ENCODE measurements around the gene CDH8.
"Not testable (repeated sequence)": the region's sequence is repeated elsewhere in the genome, so short reads cannot be mapped to it uniquely, and the experiment has no call there.

The CDH8 gene

DNA sequence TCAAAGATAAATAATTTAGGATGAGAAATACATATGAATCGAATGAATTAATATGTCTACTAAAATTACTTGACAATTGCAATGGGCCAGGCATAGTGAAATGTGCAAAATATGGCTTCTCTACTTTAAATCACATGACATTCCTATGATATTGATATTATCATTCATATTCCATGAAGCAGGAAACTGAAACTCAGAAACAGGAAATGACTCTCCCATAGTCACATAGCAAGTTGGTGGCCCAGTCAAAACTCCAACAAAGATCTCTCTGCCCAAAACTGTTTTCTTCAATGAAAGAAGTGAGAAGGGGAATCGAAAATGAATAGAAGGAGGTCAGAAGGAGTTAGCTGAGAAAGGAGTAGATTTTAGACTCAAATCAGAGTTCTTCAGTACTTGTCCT lies 272.2 kb downstream of the CDH8 start:
- H3K9me3 ChIP-seq (ENCODE audit: control insufficient read depth in 2 of 2, low read length in 2 of 2): peaks cover 0 to 3% of the 10 kb centered on the region in 2 donors
- H3K27ac ChIP-seq (ENCODE audit: low read depth in 2 of 2, low read length in 2 of 2): no peak overlapping the region
- H3K27me3 ChIP-seq (ENCODE audit: control insufficient read depth in 2 of 2, insufficient read depth in 2 of 2, low read length in 2 of 2): no peaks in the 10 kb centered on the region
- no peaks in the 10 kb centered on the region for H3K4me1 ChIP-seq (ENCODE audit: control insufficient read depth in 2 of 2, insufficient read depth in 2 of 2, low read length in 2 of 2)
- H3K36me3 ChIP-seq (ENCODE audit: control insufficient read depth in 2 of 2, insufficient read depth in 2 of 2, low read length in 2 of 2): no peaks in the 10 kb centered on the region
- no peak overlapping the region for H3K4me3 ChIP-seq (ENCODE audit: low read length in 2 of 2)
- no peak overlapping the region for H3K9ac ChIP-seq (ENCODE audit: low read depth in 1 of 2, low read length in 2 of 2)

DNA sequence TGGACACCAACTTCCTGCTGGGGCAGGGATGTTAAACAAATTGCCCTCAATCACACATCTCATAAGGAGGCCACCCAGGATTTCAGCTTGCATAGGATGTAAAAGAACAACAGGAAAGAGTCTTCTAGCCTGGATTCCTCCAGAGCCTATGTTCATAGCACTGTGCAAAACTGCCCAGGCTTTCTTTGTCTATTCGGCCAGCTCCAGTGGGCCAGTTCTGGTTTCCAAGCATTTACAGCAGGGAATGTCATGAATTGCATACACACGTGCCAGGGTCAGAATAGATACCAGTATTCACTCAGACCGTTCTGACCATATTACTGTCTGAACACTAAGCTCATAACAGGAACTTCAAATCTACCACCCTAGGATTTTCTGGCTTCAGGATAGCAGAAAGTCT lies 273.2 kb downstream of the CDH8 start:
- Histone ChIP-seq H3K27ac (ENCODE audit: low read depth in 2 of 2, low read length in 2 of 2) (no peak overlapping the region), H3K9ac (ENCODE audit: low read depth in 1 of 2, low read length in 2 of 2) (no peak overlapping the region), H3K27me3 (ENCODE audit: control insufficient read depth in 2 of 2, insufficient read depth in 2 of 2, low read length in 2 of 2) (no peaks in the 10 kb centered on the region), H3K4me3 (ENCODE audit: low read length in 2 of 2) (no peak overlapping the region), H3K36me3 (ENCODE audit: control insufficient read depth in 2 of 2, insufficient read depth in 2 of 2, low read length in 2 of 2) (no peaks in the 10 kb centered on the region), H3K4me1 (ENCODE audit: control insufficient read depth in 2 of 2, insufficient read depth in 2 of 2, low read length in 2 of 2) (no peaks in the 10 kb centered on the region), H3K9me3 (ENCODE audit: control insufficient read depth in 2 of 2, low read length in 2 of 2) (peaks cover 0 to 3% of the 10 kb centered on the region in 2 donors)

DNA sequence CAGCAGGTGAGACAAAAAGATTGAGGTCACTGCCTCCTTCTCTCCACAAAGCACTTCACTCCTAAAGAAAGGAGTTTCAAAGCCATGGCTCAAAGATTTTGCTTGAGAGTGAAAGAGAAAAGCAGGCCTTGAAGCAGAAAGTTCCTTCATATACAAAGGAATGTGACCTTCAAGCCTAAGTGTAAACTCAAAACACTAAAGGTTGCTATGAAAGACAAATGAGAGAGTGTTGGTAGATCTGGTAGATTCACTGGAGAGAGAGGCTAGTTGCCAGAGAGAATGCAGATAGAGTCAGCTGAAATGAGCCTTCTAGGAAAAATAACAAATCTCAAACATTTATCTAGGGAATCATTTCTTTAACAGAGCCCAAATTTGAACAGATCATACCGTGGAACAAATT lies 305.2 kb downstream of the CDH8 start:
- Histone ChIP-seq H3K4me1 (ENCODE audit: control insufficient read depth in 2 of 2, insufficient read depth in 2 of 2, low read length in 2 of 2) (no peaks in the 10 kb centered on the region), H3K27me3 (ENCODE audit: control insufficient read depth in 2 of 2, insufficient read depth in 2 of 2, low read length in 2 of 2) (no peaks in the 10 kb centered on the region), H3K9ac (ENCODE audit: low read depth in 1 of 2, low read length in 2 of 2) (no peak overlapping the region), H3K27ac (ENCODE audit: low read depth in 2 of 2, low read length in 2 of 2) (no peak overlapping the region), H3K9me3 (ENCODE audit: control insufficient read depth in 2 of 2, low read length in 2 of 2) (peaks cover 2 to 4% of the 10 kb centered on the region in 2 donors), H3K4me3 (ENCODE audit: low read length in 2 of 2) (no peak overlapping the region), H3K36me3 (ENCODE audit: control insufficient read depth in 2 of 2, insufficient read depth in 2 of 2, low read length in 2 of 2) (no peaks in the 10 kb centered on the region)

DNA sequence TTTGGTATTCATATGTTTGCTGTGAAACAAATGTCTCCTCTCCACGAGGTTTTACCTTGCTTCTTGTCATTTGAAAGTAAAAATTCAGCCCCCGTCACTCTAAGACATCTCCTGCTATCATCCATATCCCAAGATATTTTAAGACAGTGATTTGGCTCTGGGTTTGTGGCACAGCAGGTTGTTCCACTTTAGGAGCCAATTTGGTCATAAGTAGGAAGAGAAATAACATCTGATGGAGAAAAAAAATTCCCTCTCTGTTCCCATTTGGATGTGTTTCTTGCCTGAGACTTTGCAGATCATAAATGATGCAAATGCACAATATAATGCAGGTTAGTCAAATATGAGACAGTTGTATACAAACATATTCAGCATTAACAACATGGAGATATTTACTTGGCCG lies 309.5 kb downstream of the CDH8 start:
- Histone ChIP-seq H3K9ac (ENCODE audit: low read depth in 1 of 2, low read length in 2 of 2) (no peak overlapping the region), H3K36me3 (ENCODE audit: control insufficient read depth in 2 of 2, insufficient read depth in 2 of 2, low read length in 2 of 2) (no peaks in the 10 kb centered on the region), H3K27me3 (ENCODE audit: control insufficient read depth in 2 of 2, insufficient read depth in 2 of 2, low read length in 2 of 2) (no peaks in the 10 kb centered on the region), H3K4me3 (ENCODE audit: low read length in 2 of 2) (no peak overlapping the region), H3K27ac (ENCODE audit: low read depth in 2 of 2, low read length in 2 of 2) (no peak overlapping the region), H3K4me1 (ENCODE audit: control insufficient read depth in 2 of 2, insufficient read depth in 2 of 2, low read length in 2 of 2) (no peaks in the 10 kb centered on the region), H3K9me3 (ENCODE audit: control insufficient read depth in 2 of 2, low read length in 2 of 2) (peaks cover 0 to 2% of the 10 kb centered on the region in 2 donors)

DNA sequence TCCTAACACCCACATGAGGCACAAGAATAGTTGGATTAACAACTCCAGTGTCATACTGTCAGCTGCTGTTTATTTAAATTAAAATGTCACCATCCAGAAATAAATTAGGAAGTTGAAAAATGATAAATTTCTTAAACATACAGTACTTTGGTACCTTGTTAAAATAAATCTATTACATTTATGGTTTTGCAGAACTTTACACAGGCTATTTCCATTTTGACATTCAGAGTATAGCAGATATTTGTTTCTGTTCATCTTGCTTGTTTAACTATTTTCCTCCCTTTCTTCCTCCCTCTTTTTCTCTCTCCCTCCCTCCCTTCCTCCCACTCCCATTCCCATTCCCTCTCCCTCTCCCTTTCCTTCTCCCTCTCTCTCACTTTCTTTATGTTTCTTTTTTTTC lies 310.1 kb downstream of the CDH8 start:
- peaks cover 0 to 2% of the 10 kb centered on the region in 2 donors for H3K9me3 ChIP-seq (ENCODE audit: control insufficient read depth in 2 of 2, low read length in 2 of 2)
- H3K27ac ChIP-seq (ENCODE audit: low read depth in 2 of 2, low read length in 2 of 2): no peak overlapping the region
- H3K36me3 ChIP-seq (ENCODE audit: control insufficient read depth in 2 of 2, insufficient read depth in 2 of 2, low read length in 2 of 2): no peaks in the 10 kb centered on the region
- no peak overlapping the region for H3K9ac ChIP-seq (ENCODE audit: low read depth in 1 of 2, low read length in 2 of 2)
- no peaks in the 10 kb centered on the region for H3K27me3 ChIP-seq (ENCODE audit: control insufficient read depth in 2 of 2, insufficient read depth in 2 of 2, low read length in 2 of 2)
- H3K4me3 ChIP-seq (ENCODE audit: low read length in 2 of 2): no peak overlapping the region
- no peaks in the 10 kb centered on the region for H3K4me1 ChIP-seq (ENCODE audit: control insufficient read depth in 2 of 2, insufficient read depth in 2 of 2, low read length in 2 of 2)

DNA sequence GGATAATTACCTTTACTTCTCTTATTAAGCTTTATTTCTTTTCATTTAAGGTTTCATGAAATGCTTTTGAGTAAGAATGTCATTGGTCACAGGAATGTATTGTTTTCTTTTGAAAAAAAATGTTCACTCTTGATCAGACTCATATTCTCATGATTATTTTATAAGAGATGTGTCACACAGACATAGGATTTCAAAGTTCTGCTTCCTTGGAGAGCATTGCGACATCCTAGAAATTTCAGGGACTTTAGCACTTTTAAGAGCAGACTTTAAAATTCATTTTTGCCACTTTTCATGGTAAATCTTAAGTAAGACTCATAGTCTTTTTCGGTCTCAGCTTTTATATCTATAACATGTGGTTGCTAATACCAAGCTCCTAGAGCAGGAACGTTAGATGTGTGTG lies 314.7 kb downstream of the CDH8 start:
- no peaks in the 10 kb centered on the region for H3K4me1 ChIP-seq (ENCODE audit: control insufficient read depth in 2 of 2, insufficient read depth in 2 of 2, low read length in 2 of 2)
- H3K27me3 ChIP-seq (ENCODE audit: control insufficient read depth in 2 of 2, insufficient read depth in 2 of 2, low read length in 2 of 2): no peaks in the 10 kb centered on the region
- H3K9me3 ChIP-seq (ENCODE audit: control insufficient read depth in 2 of 2, low read length in 2 of 2): no peaks in the 10 kb centered on the region
- H3K9ac ChIP-seq (ENCODE audit: low read depth in 1 of 2, low read length in 2 of 2): no peak overlapping the region
- H3K27ac ChIP-seq (ENCODE audit: low read depth in 2 of 2, low read length in 2 of 2): no peak overlapping the region
- H3K4me3 ChIP-seq (ENCODE audit: low read length in 2 of 2): no peak overlapping the region
- H3K36me3 ChIP-seq (ENCODE audit: control insufficient read depth in 2 of 2, insufficient read depth in 2 of 2, low read length in 2 of 2): no peaks in the 10 kb centered on the region

DNA sequence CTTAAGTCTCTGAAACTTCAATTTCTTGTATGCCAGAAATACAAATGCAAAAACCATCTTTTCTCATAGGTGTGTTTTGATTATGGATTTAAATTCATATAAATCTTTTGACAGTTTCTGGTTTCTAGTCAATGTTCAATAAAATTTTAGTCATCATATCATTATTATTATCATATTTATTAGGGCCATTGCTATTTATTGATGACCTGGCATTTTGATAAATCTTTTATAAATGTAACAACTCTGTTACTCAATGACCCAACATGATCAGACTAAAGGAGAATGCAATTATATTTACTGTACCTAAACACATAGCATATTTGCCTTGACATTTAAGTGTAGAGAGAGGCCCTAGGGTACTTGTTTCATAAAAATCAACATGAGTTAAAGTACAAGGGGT lies 320.8 kb downstream of the CDH8 start:
- H3K9ac ChIP-seq (ENCODE audit: low read depth in 1 of 2, low read length in 2 of 2): no peak overlapping the region
- H3K9me3 ChIP-seq (ENCODE audit: control insufficient read depth in 2 of 2, low read length in 2 of 2): no peaks in the 10 kb centered on the region
- no peak overlapping the region for H3K27ac ChIP-seq (ENCODE audit: low read depth in 2 of 2, low read length in 2 of 2)
- no peaks in the 10 kb centered on the region for H3K27me3 ChIP-seq (ENCODE audit: control insufficient read depth in 2 of 2, insufficient read depth in 2 of 2, low read length in 2 of 2)
- H3K4me3 ChIP-seq (ENCODE audit: low read length in 2 of 2): no peak overlapping the region
- no peaks in the 10 kb centered on the region for H3K36me3 ChIP-seq (ENCODE audit: control insufficient read depth in 2 of 2, insufficient read depth in 2 of 2, low read length in 2 of 2)
- no peaks in the 10 kb centered on the region for H3K4me1 ChIP-seq (ENCODE audit: control insufficient read depth in 2 of 2, insufficient read depth in 2 of 2, low read length in 2 of 2)

DNA sequence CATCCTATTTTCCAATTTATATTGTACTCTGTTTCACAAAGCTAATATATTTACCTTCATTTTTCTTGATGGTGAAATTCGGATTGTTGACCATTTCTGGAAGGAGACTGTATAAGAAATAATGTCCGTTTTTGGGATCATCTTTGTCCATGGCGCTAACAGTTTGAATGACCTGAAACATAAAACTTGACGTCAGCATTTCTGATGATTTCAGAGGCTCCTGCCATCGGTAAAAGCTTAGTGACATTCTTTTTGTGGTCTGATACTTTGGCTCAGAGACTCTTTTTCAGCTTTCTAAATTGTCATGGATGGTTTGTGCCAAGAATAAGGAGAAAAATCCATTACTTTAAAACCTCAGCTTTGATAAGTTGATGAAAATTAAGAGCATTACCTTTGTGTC lies 322.5 kb downstream of the CDH8 start:
- no peak overlapping the region for H3K27ac ChIP-seq (ENCODE audit: low read depth in 2 of 2, low read length in 2 of 2)
- H3K4me1 ChIP-seq (ENCODE audit: control insufficient read depth in 2 of 2, insufficient read depth in 2 of 2, low read length in 2 of 2): no peaks in the 10 kb centered on the region
- H3K36me3 ChIP-seq (ENCODE audit: control insufficient read depth in 2 of 2, insufficient read depth in 2 of 2, low read length in 2 of 2): no peaks in the 10 kb centered on the region
- H3K9me3 ChIP-seq (ENCODE audit: control insufficient read depth in 2 of 2, low read length in 2 of 2): no peaks in the 10 kb centered on the region
- H3K27me3 ChIP-seq (ENCODE audit: control insufficient read depth in 2 of 2, insufficient read depth in 2 of 2, low read length in 2 of 2): no peaks in the 10 kb centered on the region
- H3K9ac ChIP-seq (ENCODE audit: low read depth in 1 of 2, low read length in 2 of 2): no peak overlapping the region
- H3K4me3 ChIP-seq (ENCODE audit: low read length in 2 of 2): no peak overlapping the region

DNA sequence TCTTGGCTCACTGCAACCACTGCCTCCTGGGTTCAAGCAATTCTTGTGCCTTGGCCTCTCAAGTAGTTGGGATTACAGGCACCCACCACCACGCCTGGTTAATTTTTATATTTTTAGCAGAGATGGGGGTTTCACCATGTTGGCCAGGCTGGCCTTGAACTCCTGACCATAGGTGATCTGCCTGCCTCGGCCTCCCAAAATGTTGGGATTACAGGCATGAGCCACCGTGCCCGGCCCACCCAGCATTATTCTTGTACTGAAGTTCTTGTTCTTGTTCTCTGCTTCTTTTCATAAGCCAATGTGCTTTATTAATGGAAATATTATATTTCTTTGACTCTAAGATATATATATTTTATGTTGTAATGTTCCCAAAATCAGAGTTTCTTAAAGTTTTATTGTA lies 336.6 kb downstream of the CDH8 start:
- H3K4me3 ChIP-seq (ENCODE audit: low read length in 2 of 2); H3K27me3 ChIP-seq (ENCODE audit: control insufficient read depth in 2 of 2, insufficient read depth in 2 of 2, low read length in 2 of 2); H3K9me3 ChIP-seq (ENCODE audit: control insufficient read depth in 2 of 2, low read length in 2 of 2); H3K27ac ChIP-seq (ENCODE audit: low read depth in 2 of 2, low read length in 2 of 2); H3K4me1 ChIP-seq (ENCODE audit: control insufficient read depth in 2 of 2, insufficient read depth in 2 of 2, low read length in 2 of 2); H3K36me3 ChIP-seq (ENCODE audit: control insufficient read depth in 2 of 2, insufficient read depth in 2 of 2, low read length in 2 of 2); H3K9ac ChIP-seq (ENCODE audit: low read depth in 1 of 2, low read length in 2 of 2): not testable (repeated sequence)

DNA sequence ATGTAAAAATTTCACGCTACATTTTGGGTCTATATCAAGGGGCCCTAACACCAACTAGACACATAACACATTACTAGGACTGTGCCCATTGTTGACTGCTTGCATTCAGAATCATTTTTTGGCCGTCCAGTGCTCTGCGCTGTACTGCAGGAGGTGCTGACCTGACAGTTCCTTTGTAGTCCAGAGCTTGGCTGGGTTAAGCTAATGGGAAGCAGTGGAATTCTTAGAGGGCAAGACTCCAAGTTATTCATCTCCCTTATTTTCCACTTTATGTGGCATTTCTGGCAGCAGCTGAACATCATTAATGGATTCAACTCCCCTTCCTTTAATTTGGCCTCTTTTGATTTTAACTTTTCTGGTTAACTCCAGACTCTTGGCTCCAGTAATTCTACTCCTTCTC lies 351.7 kb downstream of the CDH8 start:
- Histone ChIP-seq H3K4me1 (ENCODE audit: control insufficient read depth in 2 of 2, insufficient read depth in 2 of 2, low read length in 2 of 2) (no peaks in the 10 kb centered on the region), H3K9me3 (ENCODE audit: control insufficient read depth in 2 of 2, low read length in 2 of 2) (no peaks in the 10 kb centered on the region), H3K27ac (ENCODE audit: low read depth in 2 of 2, low read length in 2 of 2) (no peak overlapping the region), H3K4me3 (ENCODE audit: low read length in 2 of 2) (no peak overlapping the region), H3K27me3 (ENCODE audit: control insufficient read depth in 2 of 2, insufficient read depth in 2 of 2, low read length in 2 of 2) (no peaks in the 10 kb centered on the region), H3K9ac (ENCODE audit: low read depth in 1 of 2, low read length in 2 of 2) (no peak overlapping the region), H3K36me3 (ENCODE audit: control insufficient read depth in 2 of 2, insufficient read depth in 2 of 2, low read length in 2 of 2) (no peaks in the 10 kb centered on the region)

DNA sequence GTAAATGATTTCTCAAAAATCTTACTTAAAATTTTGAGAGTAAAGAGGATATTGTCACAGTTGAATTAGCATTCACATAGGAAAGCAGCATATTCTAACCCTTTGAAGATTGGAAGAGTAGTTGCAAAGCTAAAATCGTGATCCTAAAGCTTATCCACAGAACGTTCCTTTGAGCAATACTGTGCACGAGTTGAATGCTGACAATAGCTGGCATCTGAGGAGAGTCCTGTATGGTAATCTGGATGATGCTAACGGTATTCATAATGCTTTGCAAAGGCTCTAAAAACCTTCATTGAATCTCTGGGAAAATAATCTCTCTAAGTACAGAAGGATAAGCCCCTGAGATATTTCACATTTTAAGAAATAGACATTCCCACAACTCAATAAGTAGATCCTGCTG lies 354.6 kb downstream of the CDH8 start:
- Histone ChIP-seq H3K4me1 (ENCODE audit: control insufficient read depth in 2 of 2, insufficient read depth in 2 of 2, low read length in 2 of 2) (no peaks in the 10 kb centered on the region), H3K4me3 (ENCODE audit: low read length in 2 of 2) (no peak overlapping the region), H3K9ac (ENCODE audit: low read depth in 1 of 2, low read length in 2 of 2) (no peak overlapping the region), H3K27me3 (ENCODE audit: control insufficient read depth in 2 of 2, insufficient read depth in 2 of 2, low read length in 2 of 2) (no peaks in the 10 kb centered on the region), H3K9me3 (ENCODE audit: control insufficient read depth in 2 of 2, low read length in 2 of 2) (no peaks in the 10 kb centered on the region), H3K27ac (ENCODE audit: low read depth in 2 of 2, low read length in 2 of 2) (no peak overlapping the region), H3K36me3 (ENCODE audit: control insufficient read depth in 2 of 2, insufficient read depth in 2 of 2, low read length in 2 of 2) (no peaks in the 10 kb centered on the region)
